Tibial nerve (tissue), 4 donors: ENCODE data around the gene CEBPG.

Experiments used
- EP300 ChIP-seq, 2 donors: sonication (generic); formaldehyde crosslinking; IDR thresholded peaks; one replicate each; pipeline ENCODE4 v1.6.1; 2017; ENCODE audit warnings: antibody characterized with exemption in 2 of 2, mild to moderate bottlenecking in 1 of 2
- TF ChIP-seq, protein P1 (sequence below), 5 experiments: fragments of 200-600 bp in 3 of 5; fragments of 450-650 bp in 2 of 5; sonication (generic) in 3 of 5; IDR thresholded peaks; one replicate each; pipeline ENCODE4 v1.5.1; 2016 to 2019; ENCODE audit warnings: antibody characterized with exemption in 5 of 5, mild to moderate bottlenecking in 3 of 5, moderate library complexity in 2 of 5

DNA sequence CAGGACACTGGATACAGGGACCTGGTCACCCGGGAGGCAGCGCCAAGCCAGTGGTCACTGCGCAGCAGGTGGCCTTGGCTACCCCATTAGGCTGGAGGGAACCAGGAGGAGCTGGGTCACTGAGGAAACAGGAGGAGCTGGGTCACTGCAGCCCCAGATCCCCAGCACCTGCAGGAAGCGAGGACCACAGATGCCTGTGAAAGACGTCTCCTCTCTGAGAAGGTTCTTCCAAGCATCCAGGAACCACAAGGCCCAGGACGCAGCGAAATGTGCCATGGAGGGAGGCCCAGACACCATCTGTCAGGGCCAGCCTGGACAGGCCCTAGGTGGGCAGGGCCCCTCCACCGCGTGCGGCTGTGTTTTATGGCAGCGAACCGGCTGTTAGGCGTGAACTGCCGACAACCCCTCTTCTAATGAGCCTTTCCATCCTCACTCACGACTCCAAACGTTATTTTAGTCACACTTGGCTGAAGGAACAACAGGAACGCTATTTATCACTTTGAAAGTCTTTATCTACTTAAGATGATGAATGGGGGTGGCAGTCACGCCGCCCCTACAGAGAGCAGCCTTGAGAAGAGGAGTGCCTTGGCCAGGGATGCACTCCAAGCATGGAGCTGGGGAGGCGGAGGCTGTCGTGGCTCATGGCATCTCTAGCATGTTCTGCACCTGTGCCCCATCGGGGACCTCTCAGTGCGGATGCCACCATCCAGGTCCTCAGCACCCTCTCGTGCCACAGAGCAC lies 53.3 kb downstream of the CEBPG start:
- no peak for TF ChIP-seq EP300 (IDR thresholded peaks at IDR 0.05)
- TF ChIP-seq, protein P1, sequence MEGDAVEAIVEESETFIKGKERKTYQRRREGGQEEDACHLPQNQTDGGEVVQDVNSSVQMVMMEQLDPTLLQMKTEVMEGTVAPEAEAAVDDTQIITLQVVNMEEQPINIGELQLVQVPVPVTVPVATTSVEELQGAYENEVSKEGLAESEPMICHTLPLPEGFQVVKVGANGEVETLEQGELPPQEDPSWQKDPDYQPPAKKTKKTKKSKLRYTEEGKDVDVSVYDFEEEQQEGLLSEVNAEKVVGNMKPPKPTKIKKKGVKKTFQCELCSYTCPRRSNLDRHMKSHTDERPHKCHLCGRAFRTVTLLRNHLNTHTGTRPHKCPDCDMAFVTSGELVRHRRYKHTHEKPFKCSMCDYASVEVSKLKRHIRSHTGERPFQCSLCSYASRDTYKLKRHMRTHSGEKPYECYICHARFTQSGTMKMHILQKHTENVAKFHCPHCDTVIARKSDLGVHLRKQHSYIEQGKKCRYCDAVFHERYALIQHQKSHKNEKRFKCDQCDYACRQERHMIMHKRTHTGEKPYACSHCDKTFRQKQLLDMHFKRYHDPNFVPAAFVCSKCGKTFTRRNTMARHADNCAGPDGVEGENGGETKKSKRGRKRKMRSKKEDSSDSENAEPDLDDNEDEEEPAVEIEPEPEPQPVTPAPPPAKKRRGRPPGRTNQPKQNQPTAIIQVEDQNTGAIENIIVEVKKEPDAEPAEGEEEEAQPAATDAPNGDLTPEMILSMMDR (IDR thresholded peaks at IDR 0.05), result no peak
